Muscle of back (tissue), 11 donors: Measurements from ENCODE around the gene PPP1R15B. TPM values are rescaled to one million over a fixed set of nuclear protein-coding genes. Genes with fewer than 3 reads are reported as not detected.
A peak's percentile ranks its signal among the peaks of the same experiment; 100 is the strongest.

Experiments
- DNase-seq, 3 donors: peaks; one replicate each; pipeline versions ENCODE4 v3.0.0 to v3.0.0-alpha.2; 2013
- polyA plus RNA-seq, 10 donors: library from polyadenylated mRNA; unstranded; fragments of 120-200 nt; gene quantifications; one replicate each; pipeline ENCODE4 v1.2.1, GENCODE V29; 2013; ENCODE audit not compliant: insufficient read length in 10 of 10

Gene PPP1R15B
- polyA plus RNA-seq, 10 donors, result 22.9 to 33.9 (median 29.4) TPM

GRCh38 chr1:204370176-204370575 lies 41.4 kb downstream of the PPP1R15B start:
- no peak for DNase-seq

GRCh38 chr1:204368996-204369726 lies 42.5 kb downstream of the PPP1R15B start:
- no peak for DNase-seq

- no peak for DNase-seq
These were observed 43.7 kb downstream of the PPP1R15B start for GRCh38 chr1:204367956-204368355.

GRCh38 chr1:204367193-204367858 lies 44.3 kb downstream of the PPP1R15B start:
- DNase-seq, result no peak

- no peak for DNase-seq
These were observed 44.9 kb downstream of the PPP1R15B start for GRCh38 chr1:204366759-204367158.

GRCh38 chr1:204363335-204364114 lies 48.1 kb downstream of the PPP1R15B start:
- peak; percentile 72 to 92 (median 82) for DNase-seq

- no peak for DNase-seq
These were observed 48.7 kb downstream of the PPP1R15B start for GRCh38 chr1:204362984-204363334.

GRCh38 chr1:204361781-204362180 lies 49.8 kb downstream of the PPP1R15B start:
- no peak for DNase-seq

- no peak for DNase-seq
These were observed 50.3 kb downstream of the PPP1R15B start for GRCh38 chr1:204361341-204361771.

GRCh38 chr1:204360314-204360713 lies 51.3 kb downstream of the PPP1R15B start:
- DNase-seq, result no peak

GRCh38 chr1:204359474-204360255 lies 52.0 kb downstream of the PPP1R15B start, which contains the start of gene PLEKHA6:
Gene PLEKHA6 (minus strand): TSS chr1:204359929. CDS start chr1:204273727, 86,202 bp downstream.
- peak in 2 of 3 donors; percentile 31 to 61 for DNase-seq

- DNase-seq, result no peak
These were observed 52.5 kb downstream of the PPP1R15B start for GRCh38 chr1:204359131-204359473.

GRCh38 chr1:204358605-204359004 lies 53.0 kb downstream of the PPP1R15B start:
- no peak for DNase-seq

- DNase-seq, result no peak
These were observed 53.8 kb downstream of the PPP1R15B start for GRCh38 chr1:204357551-204358490.

GRCh38 chr1:204356997-204357396 lies 54.6 kb downstream of the PPP1R15B start:
- DNase-seq, result no peak

- no peak for DNase-seq
These were observed 55.7 kb downstream of the PPP1R15B start for GRCh38 chr1:204355913-204356312.

- no peak for DNase-seq
These were observed 57.0 kb downstream of the PPP1R15B start for GRCh38 chr1:204354579-204354978.
